Vagina (tissue), 2 donors: Measurements from ENCODE around the gene SSNA1. TPM values are rescaled to one million over a fixed set of nuclear protein-coding genes. Genes with fewer than 3 reads are reported as not detected.

Experiments
- DNase-seq, 2 donors: peaks; one replicate each; pipeline ENCODE4 v3.0.0-alpha.2; 2017; ENCODE audit errors: extremely low spot score in 2 of 2
- H3K27ac ChIP-seq: fragments of 200-600 bp; sonication (generic); one replicate; pipeline ENCODE4 v1.5.1; 2019
- H3K27me3 ChIP-seq: fragments of 200-600 bp; sonication (generic); one replicate; pipeline ENCODE4 v1.5.1; 2019
- H3K36me3 ChIP-seq, 2 donors: fragments of 200-600 bp; sonication (generic); one replicate each; pipeline ENCODE4 v1.5.1; 2017 to 2019
- H3K4me1 ChIP-seq: fragments of 200-600 bp; sonication (generic); one replicate; pipeline ENCODE4 v1.5.1; 2019
- H3K4me3 ChIP-seq, 2 donors: fragments of 200-600 bp; sonication (generic); 1 replicate in 1 of 2; 2 replicates in 1 of 2; pipeline ENCODE4 v1.5.1; 2016 to 2019
- H3K9me3 ChIP-seq: fragments of 200-600 bp; sonication (generic); one replicate; pipeline ENCODE4 v1.5.1; 2019
- POLR2A ChIP-seq, 2 donors: fragments of 450-650 bp; IDR thresholded peaks; one replicate each; pipeline ENCODE4 v1.6.1; 2017; ENCODE audit warnings: antibody characterized with exemption in 2 of 2, mild to moderate bottlenecking in 2 of 2, moderate library complexity in 2 of 2
- POLR2AphosphoS5 ChIP-seq, 2 donors: sonication (generic); formaldehyde crosslinking; IDR thresholded peaks; one replicate each; pipeline ENCODE4 v1.9.0; 2017; ENCODE audit warnings: antibody characterized with exemption in 2 of 2, mild to moderate bottlenecking in 2 of 2, low read depth in 1 of 2; ENCODE audit not compliant: insufficient read depth in 1 of 2
- intact Hi-C: fragments of 100-400 bp; cut with DNase I; formaldehyde crosslinking; loops from one replicate; pipeline ENCODE4 v1.15.1; 2023
- total RNA-seq: library from RNA; depleted of rRNA; stranded (reverse); fragments of >200 nt; gene quantifications from one replicate; pipeline ENCODE4 v1.2.3, GENCODE V29; 2016
- TF ChIP-seq, protein P1 (sequence below), 3 experiments: fragments of 450-650 bp in 2 of 3; fragments of 200-600 bp in 1 of 3; sonication (generic) in 1 of 3; IDR thresholded peaks; one replicate each; pipeline ENCODE4 v1.5.1; 2017 to 2019; ENCODE audit warnings: antibody characterized with exemption in 3 of 3, mild to moderate bottlenecking in 2 of 3, moderate library complexity in 2 of 3

The SSNA1 gene
- total RNA-seq, 1 donor from 2014 or later = 49.8 TPM

DNA sequence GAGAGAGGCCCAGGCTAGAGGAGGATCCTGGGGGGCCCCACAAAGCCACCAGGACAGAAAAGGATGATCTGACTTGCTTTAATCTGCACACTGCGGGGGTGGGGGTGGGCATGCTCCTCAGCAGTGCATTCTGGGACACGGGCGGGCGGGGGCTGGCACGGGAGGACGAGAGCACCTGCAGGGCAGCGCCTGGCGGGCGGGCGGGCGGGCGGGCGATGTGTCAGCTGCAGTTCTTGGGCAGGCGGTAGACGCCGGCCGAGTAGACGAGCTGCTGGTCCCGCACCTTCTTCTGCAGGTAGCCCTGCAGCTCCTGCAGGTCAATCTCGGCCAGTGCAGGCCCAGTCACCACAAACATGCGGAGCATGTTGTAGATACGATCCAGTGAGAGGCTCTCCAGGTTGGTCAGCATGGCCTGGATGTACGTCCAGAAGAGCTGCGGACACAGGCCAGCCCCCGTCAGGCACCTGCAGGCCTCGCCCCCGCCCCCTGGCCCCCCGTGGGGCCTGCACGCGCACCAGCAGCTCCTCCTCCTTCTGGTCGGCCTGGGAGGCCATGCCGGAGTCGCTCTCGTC lies 13.7 kb upstream of the SSNA1 start:
- TF ChIP-seq, protein P1, sequence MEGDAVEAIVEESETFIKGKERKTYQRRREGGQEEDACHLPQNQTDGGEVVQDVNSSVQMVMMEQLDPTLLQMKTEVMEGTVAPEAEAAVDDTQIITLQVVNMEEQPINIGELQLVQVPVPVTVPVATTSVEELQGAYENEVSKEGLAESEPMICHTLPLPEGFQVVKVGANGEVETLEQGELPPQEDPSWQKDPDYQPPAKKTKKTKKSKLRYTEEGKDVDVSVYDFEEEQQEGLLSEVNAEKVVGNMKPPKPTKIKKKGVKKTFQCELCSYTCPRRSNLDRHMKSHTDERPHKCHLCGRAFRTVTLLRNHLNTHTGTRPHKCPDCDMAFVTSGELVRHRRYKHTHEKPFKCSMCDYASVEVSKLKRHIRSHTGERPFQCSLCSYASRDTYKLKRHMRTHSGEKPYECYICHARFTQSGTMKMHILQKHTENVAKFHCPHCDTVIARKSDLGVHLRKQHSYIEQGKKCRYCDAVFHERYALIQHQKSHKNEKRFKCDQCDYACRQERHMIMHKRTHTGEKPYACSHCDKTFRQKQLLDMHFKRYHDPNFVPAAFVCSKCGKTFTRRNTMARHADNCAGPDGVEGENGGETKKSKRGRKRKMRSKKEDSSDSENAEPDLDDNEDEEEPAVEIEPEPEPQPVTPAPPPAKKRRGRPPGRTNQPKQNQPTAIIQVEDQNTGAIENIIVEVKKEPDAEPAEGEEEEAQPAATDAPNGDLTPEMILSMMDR (IDR thresholded peaks at IDR 0.05) = no peak
- peaks cover 3% of the 10 kb centered on the region for H3K27me3 ChIP-seq
- no peak overlapping the region for H3K27ac ChIP-seq
- intact Hi-C loops = no loop called here
- H3K4me3 ChIP-seq = no peak overlapping the region
- no peaks in the 10 kb centered on the region for H3K9me3 ChIP-seq
- H3K4me1 ChIP-seq = peaks cover 13% of the 10 kb centered on the region
- peaks cover 0 to 12% of the 10 kb centered on the region in 2 donors for H3K36me3 ChIP-seq
- no peak for DNase-seq

DNA sequence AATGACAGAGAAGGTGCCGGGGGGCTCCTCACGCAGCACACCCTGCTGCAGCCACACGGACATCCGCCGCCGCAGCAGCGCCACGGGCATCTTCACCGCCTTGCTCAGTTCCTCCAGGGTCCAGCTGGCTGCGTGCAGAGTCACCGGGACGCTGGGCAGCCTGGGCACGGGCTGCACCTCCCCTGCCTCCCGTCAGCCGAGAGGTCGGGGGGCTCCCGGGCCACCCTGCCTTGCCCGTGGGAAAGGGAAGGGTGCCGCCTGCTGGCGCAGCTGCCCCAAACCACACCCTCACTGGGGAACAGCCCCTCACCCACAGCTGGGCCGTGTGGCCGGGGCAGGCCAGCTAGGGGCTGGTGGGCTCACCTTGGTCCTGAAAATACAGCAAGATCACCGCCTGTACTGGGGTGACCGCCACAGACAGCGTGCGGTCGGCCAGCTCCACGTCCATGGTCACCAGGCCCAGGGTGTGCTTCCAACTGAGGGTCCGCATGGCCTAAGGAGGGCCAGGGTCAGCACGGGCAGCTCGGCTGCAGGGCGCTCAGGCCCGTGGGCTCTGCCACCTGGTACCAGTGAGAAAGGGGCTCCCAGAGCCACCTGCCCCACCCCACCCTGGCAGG lies 13.0 kb upstream of the SSNA1 start:
- Histone ChIP-seq H3K27ac (no peak overlapping the region), H3K9me3 (no peaks in the 10 kb centered on the region), H3K4me3 (no peak overlapping the region), H3K27me3 (no peaks in the 10 kb centered on the region), H3K4me1 (peaks cover 13% of the 10 kb centered on the region), H3K36me3 (peaks cover 0 to 18% of the 10 kb centered on the region in 2 donors)
- intact Hi-C loops = no loop called here
- DNase-seq = no peak
- TF ChIP-seq, protein P1 (IDR thresholded peaks at IDR 0.05) = no peak
- no peak for TF ChIP-seq POLR2A (IDR thresholded peaks at IDR 0.05)
- no peak for TF ChIP-seq POLR2AphosphoS5 (IDR thresholded peaks at IDR 0.05; ENCODE audit: insufficient read depth in 1 of 2, low read depth in 1 of 2)

- H3K27me3 ChIP-seq = no peaks in the 10 kb centered on the region
- no peak overlapping the region for H3K4me3 ChIP-seq
- intact Hi-C loops = no loop called here
- peaks cover 13% of the 10 kb centered on the region for H3K4me1 ChIP-seq
- peaks cover 0 to 29% of the 10 kb centered on the region in 2 donors for H3K36me3 ChIP-seq
- no peak overlapping the region for H3K27ac ChIP-seq
- no peak for DNase-seq
- H3K9me3 ChIP-seq = no peaks in the 10 kb centered on the region
- TF ChIP-seq, protein P1 (IDR thresholded peaks at IDR 0.05) = peak in 1 of 3 experiments; percentile 16
- no peak for TF ChIP-seq POLR2AphosphoS5 (IDR thresholded peaks at IDR 0.05; ENCODE audit: insufficient read depth in 1 of 2, low read depth in 1 of 2)
Observed at GRCh38 chr9:137176302-137177182, 11.9 kb upstream of the SSNA1 start.

- H3K36me3 ChIP-seq = peaks cover 0 to 47% of the 10 kb centered on the region in 2 donors
- no peak for DNase-seq
- intact Hi-C loops = no loop called here
- H3K27me3 ChIP-seq = no peaks in the 10 kb centered on the region
- peaks cover 13% of the 10 kb centered on the region for H3K4me1 ChIP-seq
- TF ChIP-seq, protein P1 (IDR thresholded peaks at IDR 0.05) = no peak
- TF ChIP-seq POLR2AphosphoS5 (IDR thresholded peaks at IDR 0.05; ENCODE audit: insufficient read depth in 1 of 2, low read depth in 1 of 2) = no peak
- TF ChIP-seq POLR2A (IDR thresholded peaks at IDR 0.05) = no peak
- H3K4me3 ChIP-seq = no peak overlapping the region
- H3K9me3 ChIP-seq = no peaks in the 10 kb centered on the region
- no peak overlapping the region for H3K27ac ChIP-seq
Observed at GRCh38 chr9:137178201-137178938, 10.1 kb upstream of the SSNA1 start.
